ENCODE results near the gene ZNHIT6.

The ZNHIT6 gene

DNA sequence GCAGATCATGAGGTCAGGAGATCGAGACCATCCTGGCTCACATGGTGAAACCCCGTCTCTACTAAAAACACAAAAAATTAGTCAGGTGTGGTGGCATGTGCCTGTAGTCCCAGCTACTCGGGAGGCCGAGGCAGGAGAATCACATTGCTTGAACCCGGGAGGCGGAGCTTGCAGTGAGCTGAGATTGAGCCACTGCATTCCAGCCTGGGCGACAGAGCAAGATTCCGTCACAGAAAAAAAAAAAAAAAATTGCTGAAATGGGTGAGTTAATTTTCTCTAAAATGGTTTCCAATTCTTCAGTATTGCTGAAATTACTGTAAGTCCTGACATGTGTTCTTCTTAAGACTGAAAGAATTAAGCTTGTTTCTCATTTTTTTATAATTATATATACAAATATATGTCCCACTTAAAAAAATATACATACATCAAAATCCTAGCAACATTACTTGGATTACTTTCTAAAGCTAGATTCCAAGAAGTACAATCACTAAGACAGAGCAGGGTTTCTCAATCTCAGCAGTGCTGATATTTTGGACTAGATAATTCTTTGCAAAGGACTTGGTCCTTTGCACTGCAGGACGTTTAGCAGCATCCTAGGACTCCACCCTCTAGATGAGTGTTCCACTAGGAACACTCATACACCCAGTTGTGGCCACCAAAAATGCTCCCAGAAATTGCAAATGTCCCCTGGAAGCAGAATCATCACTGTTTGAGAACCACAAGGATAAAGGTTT is 24.8 kb downstream of the ZNHIT6 start:
- Histone ChIP-seq H4K8ac (ENCODE audit: low read depth, low read length) (no peak overlapping the region), H3K23ac (ENCODE audit: low read length) (no peak overlapping the region), H2BK120ac (ENCODE audit: low read depth, low read length) (no peak overlapping the region), H3K36me3 (ENCODE audit: control insufficient read depth, insufficient read depth, low read length) (no peaks in the 10 kb centered on the region), H3K56ac (ENCODE audit: low read length) (no peak overlapping the region), H3K79me1 (ENCODE audit: low read length) (peaks cover 2% of the 10 kb centered on the region), H3K4me3 (ENCODE audit: low read length) (no peak overlapping the region), H3K4me2 (ENCODE audit: low read length) (no peak overlapping the region), H3K4me1 (ENCODE audit: control insufficient read depth, low read depth, low read length) (no peaks in the 10 kb centered on the region), H3K4ac (ENCODE audit: low read depth, low read length) (no peak overlapping the region), H3K27ac (ENCODE audit: low read depth, low read length) (no peak overlapping the region), H3K9ac (ENCODE audit: low read length) (no peak overlapping the region), H3K79me2 (ENCODE audit: control insufficient read depth, insufficient read depth, low read length) (no peaks in the 10 kb centered on the region), H2AK5ac (ENCODE audit: low read length) (no peak overlapping the region), H4K5ac (ENCODE audit: low read length) (no peak overlapping the region), H2BK5ac (ENCODE audit: low read length) (no peak overlapping the region), H3K18ac (ENCODE audit: low read length) (no peak overlapping the region), H2BK15ac (replicated peaks; ENCODE audit: low read depth) (no peak overlapping the region), H3K27me3 (ENCODE audit: insufficient read depth, low read length, poor library complexity) (no peaks in the 10 kb centered on the region)
- WGBS (ENCODE audit: extremely low coverage, insufficient coverage, low lambda C conversion rate) = no CpG with 5 or more reads among the region's 9 CpGs
- no peak for DNase-seq

DNA sequence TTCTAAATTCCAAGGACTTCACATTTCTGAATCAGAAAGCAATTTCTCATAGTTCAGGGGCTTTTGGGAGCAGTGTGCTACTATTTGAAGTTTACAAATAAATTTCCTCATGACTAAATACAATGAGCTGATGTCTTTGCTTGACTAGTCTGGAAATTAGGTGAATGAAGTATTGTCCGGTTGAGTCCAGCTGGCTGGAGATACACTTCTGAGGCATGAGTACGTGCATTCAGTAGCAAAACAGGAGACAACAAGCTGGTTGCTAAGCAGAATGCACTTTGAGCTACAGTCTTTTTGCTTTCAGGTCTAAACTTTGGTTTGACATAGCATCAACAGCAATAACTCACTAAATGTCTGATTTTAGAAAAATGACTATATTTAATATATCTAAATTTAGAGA is 27.1 kb downstream of the ZNHIT6 start:
- H3K79me1 ChIP-seq (ENCODE audit: low read length) = peaks cover 2% of the 10 kb centered on the region
- no peak overlapping the region for H4K8ac ChIP-seq (ENCODE audit: low read depth, low read length)
- H4K5ac ChIP-seq (ENCODE audit: low read length) = no peak overlapping the region
- H3K27me3 ChIP-seq (ENCODE audit: insufficient read depth, low read length, poor library complexity) = no peaks in the 10 kb centered on the region
- no peaks in the 10 kb centered on the region for H3K36me3 ChIP-seq (ENCODE audit: control insufficient read depth, insufficient read depth, low read length)
- no peak overlapping the region for H2AK5ac ChIP-seq (ENCODE audit: low read length)
- H3K4ac ChIP-seq (ENCODE audit: low read depth, low read length) = no peak overlapping the region
- no peak overlapping the region for H2BK120ac ChIP-seq (ENCODE audit: low read depth, low read length)
- no peaks in the 10 kb centered on the region for H3K79me2 ChIP-seq (ENCODE audit: control insufficient read depth, insufficient read depth, low read length)
- no peaks in the 10 kb centered on the region for H3K4me1 ChIP-seq (ENCODE audit: control insufficient read depth, low read depth, low read length)
- DNase-seq = no peak
- H3K9ac ChIP-seq (ENCODE audit: low read length) = no peak overlapping the region
- no peak overlapping the region for H2BK5ac ChIP-seq (ENCODE audit: low read length)
- H3K23ac ChIP-seq (ENCODE audit: low read length) = no peak overlapping the region
- H3K4me3 ChIP-seq (ENCODE audit: low read length) = no peak overlapping the region
- H3K27ac ChIP-seq (ENCODE audit: low read depth, low read length) = no peak overlapping the region
- no CpG with 5 or more reads among the region's 2 CpGs for WGBS (ENCODE audit: extremely low coverage, insufficient coverage, low lambda C conversion rate)
- H3K4me2 ChIP-seq (ENCODE audit: low read length) = no peak overlapping the region
- no peak overlapping the region for H2BK15ac ChIP-seq (replicated peaks; ENCODE audit: low read depth)
- no peak overlapping the region for H3K56ac ChIP-seq (ENCODE audit: low read length)
- no peak overlapping the region for H3K18ac ChIP-seq (ENCODE audit: low read length)

DNA sequence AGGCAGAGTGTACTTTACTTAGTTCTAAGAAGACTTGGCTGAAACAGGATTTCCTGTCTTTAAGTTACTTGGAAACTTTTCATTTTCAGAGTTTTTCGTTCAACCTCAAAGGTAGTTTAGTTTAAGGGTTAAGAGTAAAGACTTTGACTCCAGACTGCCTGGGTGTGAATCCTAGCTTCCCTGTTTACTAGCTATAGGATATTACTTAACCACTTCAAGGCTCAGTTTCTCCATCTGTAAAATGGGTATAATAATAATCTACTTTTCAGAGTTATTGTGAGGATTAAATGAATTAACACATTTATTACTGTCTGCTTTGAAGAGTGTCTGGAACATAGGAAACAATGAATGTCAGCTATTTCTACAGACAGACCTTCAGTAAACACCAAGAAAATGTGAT is 30.0 kb downstream of the ZNHIT6 start:
- Histone ChIP-seq H3K27me3 (ENCODE audit: insufficient read depth, low read length, poor library complexity) (no peaks in the 10 kb centered on the region), H3K79me1 (ENCODE audit: low read length) (no peaks in the 10 kb centered on the region), H3K9ac (ENCODE audit: low read length) (no peak overlapping the region), H3K36me3 (ENCODE audit: control insufficient read depth, insufficient read depth, low read length) (no peaks in the 10 kb centered on the region), H4K5ac (ENCODE audit: low read length) (no peak overlapping the region), H4K8ac (ENCODE audit: low read depth, low read length) (no peak overlapping the region), H2BK15ac (replicated peaks; ENCODE audit: low read depth) (no peak overlapping the region), H3K18ac (ENCODE audit: low read length) (no peak overlapping the region), H3K27ac (ENCODE audit: low read depth, low read length) (no peak overlapping the region), H2BK120ac (ENCODE audit: low read depth, low read length) (no peak overlapping the region), H3K4me2 (ENCODE audit: low read length) (no peak overlapping the region), H3K56ac (ENCODE audit: low read length) (no peak overlapping the region), H3K23ac (ENCODE audit: low read length) (no peak overlapping the region), H3K79me2 (ENCODE audit: control insufficient read depth, insufficient read depth, low read length) (no peaks in the 10 kb centered on the region), H2AK5ac (ENCODE audit: low read length) (no peak overlapping the region), H3K4me1 (ENCODE audit: control insufficient read depth, low read depth, low read length) (no peaks in the 10 kb centered on the region), H3K4ac (ENCODE audit: low read depth, low read length) (no peak overlapping the region), H2BK5ac (ENCODE audit: low read length) (no peak overlapping the region), H3K4me3 (ENCODE audit: low read length) (no peak overlapping the region)
- WGBS (ENCODE audit: extremely low coverage, insufficient coverage, low lambda C conversion rate) = no CpG with 5 or more reads among the region's 1 CpG
- DNase-seq = no peak

DNA sequence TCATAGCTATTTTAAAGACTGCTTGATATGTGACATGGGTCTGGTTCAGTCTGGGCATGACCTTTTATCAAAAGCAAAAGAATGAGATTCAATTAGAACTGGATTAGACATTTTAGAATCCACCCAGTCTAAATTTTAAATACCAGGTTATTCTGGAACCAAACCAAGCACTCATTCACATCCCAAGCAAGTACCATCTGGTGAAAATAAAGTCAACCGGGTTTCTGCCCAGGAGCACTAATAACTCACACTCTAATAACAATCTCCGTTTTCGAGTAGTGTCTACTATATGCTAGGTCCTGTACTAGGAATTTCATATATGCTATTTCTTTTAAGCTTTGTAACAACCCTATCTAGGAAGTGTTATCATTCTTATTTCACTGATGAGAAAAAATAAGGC is 30.6 kb downstream of the ZNHIT6 start:
- Histone ChIP-seq H2BK5ac (ENCODE audit: low read length) (no peak overlapping the region), H2BK120ac (ENCODE audit: low read depth, low read length) (no peak overlapping the region), H3K9ac (ENCODE audit: low read length) (no peak overlapping the region), H3K36me3 (ENCODE audit: control insufficient read depth, insufficient read depth, low read length) (no peaks in the 10 kb centered on the region), H3K18ac (ENCODE audit: low read length) (no peak overlapping the region), H3K4ac (ENCODE audit: low read depth, low read length) (no peak overlapping the region), H3K27me3 (ENCODE audit: insufficient read depth, low read length, poor library complexity) (no peaks in the 10 kb centered on the region), H2AK5ac (ENCODE audit: low read length) (no peak overlapping the region), H3K4me3 (ENCODE audit: low read length) (no peak overlapping the region), H3K4me2 (ENCODE audit: low read length) (no peak overlapping the region), H2BK15ac (replicated peaks; ENCODE audit: low read depth) (no peak overlapping the region), H3K79me2 (ENCODE audit: control insufficient read depth, insufficient read depth, low read length) (no peaks in the 10 kb centered on the region), H3K79me1 (ENCODE audit: low read length) (no peaks in the 10 kb centered on the region), H3K56ac (ENCODE audit: low read length) (no peak overlapping the region), H3K4me1 (ENCODE audit: control insufficient read depth, low read depth, low read length) (no peaks in the 10 kb centered on the region), H3K23ac (ENCODE audit: low read length) (no peak overlapping the region), H3K27ac (ENCODE audit: low read depth, low read length) (no peak overlapping the region), H4K5ac (ENCODE audit: low read length) (no peak overlapping the region), H4K8ac (ENCODE audit: low read depth, low read length) (no peak overlapping the region)
- no CpG with 5 or more reads among the region's 3 CpGs for WGBS (ENCODE audit: extremely low coverage, insufficient coverage, low lambda C conversion rate)
- DNase-seq = no peak

DNA sequence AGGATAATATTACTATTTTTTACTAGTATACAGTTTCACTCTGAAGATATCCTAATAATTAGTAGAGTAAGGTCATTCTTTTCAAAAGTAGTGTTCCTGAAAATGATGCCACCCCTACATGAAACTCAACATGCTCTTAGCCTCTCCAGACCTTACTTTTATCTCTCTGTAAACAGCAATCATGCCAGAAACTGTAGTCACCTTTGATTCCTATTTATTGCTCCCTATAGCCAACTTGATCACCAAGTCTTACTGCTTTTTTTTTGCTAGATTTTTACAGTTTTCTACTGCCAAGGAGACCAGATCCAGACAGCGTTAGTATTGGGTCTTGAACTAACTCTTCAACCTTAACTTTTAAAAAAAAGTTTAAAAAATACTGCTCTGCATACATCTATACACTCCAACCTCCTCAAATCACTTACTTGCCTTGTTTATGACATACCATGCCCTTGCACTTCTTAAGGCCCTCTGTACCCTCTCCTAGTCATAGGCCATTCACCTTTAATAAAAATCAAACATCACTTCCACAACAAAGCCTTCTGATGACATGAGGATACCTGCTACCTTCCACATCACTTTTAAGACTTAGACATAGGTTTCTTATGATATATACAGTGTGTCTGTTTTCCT is 36.1 kb downstream of the ZNHIT6 start:
- no peak overlapping the region for H3K18ac ChIP-seq (ENCODE audit: low read length)
- H2AK5ac ChIP-seq (ENCODE audit: low read length) = no peak overlapping the region
- no peaks in the 10 kb centered on the region for H3K36me3 ChIP-seq (ENCODE audit: control insufficient read depth, insufficient read depth, low read length)
- no peak overlapping the region for H2BK120ac ChIP-seq (ENCODE audit: low read depth, low read length)
- H3K4ac ChIP-seq (ENCODE audit: low read depth, low read length) = no peak overlapping the region
- no peak overlapping the region for H3K4me2 ChIP-seq (ENCODE audit: low read length)
- DNase-seq = no peak
- no peak overlapping the region for H4K5ac ChIP-seq (ENCODE audit: low read length)
- no peaks in the 10 kb centered on the region for H3K4me1 ChIP-seq (ENCODE audit: control insufficient read depth, low read depth, low read length)
- H3K79me1 ChIP-seq (ENCODE audit: low read length) = no peaks in the 10 kb centered on the region
- H2BK15ac ChIP-seq (replicated peaks; ENCODE audit: low read depth) = no peak overlapping the region
- WGBS (ENCODE audit: extremely low coverage, insufficient coverage, low lambda C conversion rate) = no CpG with 5 or more reads among the region's 1 CpG
- no peak overlapping the region for H3K9ac ChIP-seq (ENCODE audit: low read length)
- no peak overlapping the region for H3K27ac ChIP-seq (ENCODE audit: low read depth, low read length)
- H2BK5ac ChIP-seq (ENCODE audit: low read length) = no peak overlapping the region
- no peak overlapping the region for H3K4me3 ChIP-seq (ENCODE audit: low read length)
- H3K27me3 ChIP-seq (ENCODE audit: insufficient read depth, low read length, poor library complexity) = no peaks in the 10 kb centered on the region
- no peak overlapping the region for H3K23ac ChIP-seq (ENCODE audit: low read length)
- H4K8ac ChIP-seq (ENCODE audit: low read depth, low read length) = no peak overlapping the region
- H3K79me2 ChIP-seq (ENCODE audit: control insufficient read depth, insufficient read depth, low read length) = no peaks in the 10 kb centered on the region
- H3K56ac ChIP-seq (ENCODE audit: low read length) = no peak overlapping the region

DNA sequence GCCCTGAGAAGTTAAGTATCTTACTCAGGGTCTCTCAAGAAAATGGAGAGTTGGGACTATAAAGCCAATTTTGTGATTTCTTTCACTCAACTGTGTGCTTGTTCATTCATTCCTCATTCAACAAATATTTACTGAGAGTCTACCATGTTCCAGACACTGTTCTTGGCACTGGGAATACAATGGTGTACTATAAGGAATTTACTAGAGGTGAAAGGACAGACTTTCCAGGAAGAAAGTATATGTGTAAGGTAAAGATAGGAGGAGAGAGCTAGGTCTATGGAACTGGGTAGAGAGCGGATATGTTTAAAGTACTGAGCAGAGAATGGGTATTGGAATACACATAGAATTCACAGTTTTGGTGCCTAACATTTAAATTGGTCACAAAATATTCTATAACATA is 42.3 kb downstream of the ZNHIT6 start:
- Histone ChIP-seq H3K4me1 (ENCODE audit: control insufficient read depth, low read depth, low read length) (no peaks in the 10 kb centered on the region), H3K27me3 (ENCODE audit: insufficient read depth, low read length, poor library complexity) (no peaks in the 10 kb centered on the region), H2BK5ac (ENCODE audit: low read length) (no peak overlapping the region), H3K27ac (ENCODE audit: low read depth, low read length) (no peak overlapping the region), H3K18ac (ENCODE audit: low read length) (no peak overlapping the region), H3K56ac (ENCODE audit: low read length) (no peak overlapping the region), H3K9ac (ENCODE audit: low read length) (no peak overlapping the region), H3K4me3 (ENCODE audit: low read length) (no peak overlapping the region), H3K23ac (ENCODE audit: low read length) (no peak overlapping the region), H4K5ac (ENCODE audit: low read length) (no peak overlapping the region), H2AK5ac (ENCODE audit: low read length) (no peak overlapping the region), H3K79me2 (ENCODE audit: control insufficient read depth, insufficient read depth, low read length) (no peaks in the 10 kb centered on the region), H3K4ac (ENCODE audit: low read depth, low read length) (no peak overlapping the region), H2BK120ac (ENCODE audit: low read depth, low read length) (no peak overlapping the region), H3K36me3 (ENCODE audit: control insufficient read depth, insufficient read depth, low read length) (no peaks in the 10 kb centered on the region), H3K79me1 (ENCODE audit: low read length) (no peaks in the 10 kb centered on the region), H3K4me2 (ENCODE audit: low read length) (no peak overlapping the region), H2BK15ac (replicated peaks; ENCODE audit: low read depth) (no peak overlapping the region), H4K8ac (ENCODE audit: low read depth, low read length) (no peak overlapping the region)
- no CpG with 5 or more reads among the region's 1 CpG for WGBS (ENCODE audit: extremely low coverage, insufficient coverage, low lambda C conversion rate)
- DNase-seq = no peak

Measured in mesendoderm (in vitro differentiated cells).